ENCODE data around the gene RBBP8NL.
A peak's percentile ranks its signal among the peaks of the same experiment; 100 is the strongest.

Gene RBBP8NL

GRCh38 chr20:62418709-62419487 is 8.4 kb downstream of the RBBP8NL start:
- DNase-seq, result no peak

- DNase-seq, result no peak
Observed at GRCh38 chr20:62417981-62418708, 9.2 kb downstream of the RBBP8NL start.

- no peak for DNase-seq
Observed at GRCh38 chr20:62416651-62417637, 10.4 kb downstream of the RBBP8NL start.

- no peak for DNase-seq
Observed at GRCh38 chr20:62415354-62416111, 11.8 kb downstream of the RBBP8NL start.

- DNase-seq, result peak; percentile 48
Observed at GRCh38 chr20:62413896-62414481, 13.3 kb downstream of the RBBP8NL start.

- no peak for DNase-seq
Observed at GRCh38 chr20:62413025-62413570, 14.2 kb downstream of the RBBP8NL start.

- DNase-seq, result no peak
Observed at GRCh38 chr20:62412194-62413024, 14.9 kb downstream of the RBBP8NL start.

- DNase-seq, result no peak
Observed at GRCh38 chr20:62411479-62412193, 15.7 kb downstream of the RBBP8NL start.

- no peak for DNase-seq
Observed at GRCh38 chr20:62410746-62411478, 16.4 kb downstream of the RBBP8NL start.

GRCh38 chr20:62409931-62410745 is 17.2 kb downstream of the RBBP8NL start:
- DNase-seq, result peak; percentile 81

GRCh38 chr20:62409086-62409853 is 18.1 kb downstream of the RBBP8NL start:
- DNase-seq, result no peak

- no peak for DNase-seq
Observed at GRCh38 chr20:62408640-62409039, 18.7 kb downstream of the RBBP8NL start.

- DNase-seq, result no peak
Observed at GRCh38 chr20:62408055-62408454, 19.3 kb downstream of the RBBP8NL start.

GRCh38 chr20:62407221-62407992 is 19.9 kb downstream of the RBBP8NL start, which contains the start of gene CABLES2:
CABLES2 (minus strand) TSS chr20:62407285; CDS start chr20:62407276, 9 bp downstream.
- peak; percentile 89 for DNase-seq

GRCh38 chr20:62406635-62407176 is 20.6 kb downstream of the RBBP8NL start:
- DNase-seq, result no peak

GRCh38 chr20:62405981-62406513 is 21.3 kb downstream of the RBBP8NL start:
- no peak for DNase-seq
